Memory B cell (primary cell): ENCODE data around the gene PSMG3.

Experiments
- ATAC-seq: fragments of 150-1000 bp; cut with Tn5 transposase; 2 replicates; pipeline ENCODE4 v1.10.0; 2021; ENCODE audit warnings: low read depth, mild to moderate bottlenecking, moderate library complexity
- DNase-seq, 2 donors: peaks; one replicate each; pipeline ENCODE4 v3.0.0; 2022; ENCODE audit warnings: low spot score in 2 of 2
- H3K27ac Mint-ChIP-seq: one replicate; pipeline ENCODE4 v1.8.0; 2022; ENCODE audit warnings: mild to moderate bottlenecking, moderate library complexity, mixed read lengths
- H3K27me3 Mint-ChIP-seq: one replicate; pipeline ENCODE4 v1.8.0; 2022; ENCODE audit warnings: mixed read lengths
- H3K36me3 Mint-ChIP-seq: one replicate; pipeline ENCODE4 v1.8.0; 2022; ENCODE audit warnings: mild to moderate bottlenecking, mixed read lengths
- H3K4me1 Mint-ChIP-seq: one replicate; pipeline ENCODE4 v1.8.0; 2022; ENCODE audit warnings: mixed read lengths
- H3K4me3 Mint-ChIP-seq: one replicate; pipeline ENCODE4 v1.8.0; 2022; ENCODE audit warnings: mild to moderate bottlenecking, moderate library complexity, mixed read lengths
- H3K9me3 Mint-ChIP-seq: one replicate; pipeline ENCODE4 v1.8.0; 2022; ENCODE audit warnings: mixed read lengths

PSMG3 gene

GRCh38 chr7:1553512-1554210, 16.2 kb downstream of the PSMG3 start:
- peaks cover 7% of the 10 kb centered on the region for H3K4me1 Mint-ChIP-seq
- H3K9me3 Mint-ChIP-seq: no peaks in the 10 kb centered on the region
- no peak overlapping the region for H3K27ac Mint-ChIP-seq
- ATAC-seq: no peak
- DNase-seq: no peak
- no peaks in the 10 kb centered on the region for H3K36me3 Mint-ChIP-seq
- peaks cover 13% of the 10 kb centered on the region for H3K27me3 Mint-ChIP-seq
- H3K4me3 Mint-ChIP-seq: no peak overlapping the region

GRCh38 chr7:1552200-1552599, 17.6 kb downstream of the PSMG3 start:
- Mint-ChIP-seq H3K9me3 (no peaks in the 10 kb centered on the region), H3K4me1 (peaks cover 13% of the 10 kb centered on the region), H3K4me3 (no peak overlapping the region), H3K27ac (no peak overlapping the region), H3K36me3 (no peaks in the 10 kb centered on the region), H3K27me3 (peaks cover 16% of the 10 kb centered on the region)
- DNase-seq: no peak
- ATAC-seq: no peak

- ATAC-seq: no peak
These were observed 19.0 kb downstream of the PSMG3 start for GRCh38 chr7:1550846-1551155.

GRCh38 chr7:1550005-1550845, 19.6 kb downstream of the PSMG3 start:
- peaks cover 9% of the 10 kb centered on the region for H3K4me1 Mint-ChIP-seq
- no peak for ATAC-seq
- peaks cover 10% of the 10 kb centered on the region for H3K27me3 Mint-ChIP-seq

More at GRCh38 chr7:1550846-1551155, 19.0 kb downstream of the PSMG3 start:
- no peak overlapping the region for H3K27ac Mint-ChIP-seq
- peaks cover 9% of the 10 kb centered on the region for H3K4me1 Mint-ChIP-seq
- no peaks in the 10 kb centered on the region for H3K9me3 Mint-ChIP-seq
- no peaks in the 10 kb centered on the region for H3K36me3 Mint-ChIP-seq
- H3K27me3 Mint-ChIP-seq: peaks cover 11% of the 10 kb centered on the region
- H3K4me3 Mint-ChIP-seq: no peak overlapping the region
- no peak for DNase-seq

GRCh38 chr7:1549357-1550004, 20.4 kb downstream of the PSMG3 start:
- ATAC-seq (no peak), DNase-seq (no peak)

More at GRCh38 chr7:1550005-1550845, 19.6 kb downstream of the PSMG3 start:
- H3K36me3 Mint-ChIP-seq: no peaks in the 10 kb centered on the region
- H3K4me3 Mint-ChIP-seq: no peak overlapping the region
- no peak overlapping the region for H3K27ac Mint-ChIP-seq
- DNase-seq: no peak
- no peaks in the 10 kb centered on the region for H3K9me3 Mint-ChIP-seq

GRCh38 chr7:1548944-1549343, 20.9 kb downstream of the PSMG3 start:
- Mint-ChIP-seq H3K27me3 (peaks cover 8% of the 10 kb centered on the region), H3K4me1 (peaks cover 9% of the 10 kb centered on the region), H3K27ac (no peak overlapping the region), H3K4me3 (no peak overlapping the region), H3K36me3 (no peaks in the 10 kb centered on the region), H3K9me3 (no peaks in the 10 kb centered on the region)
- DNase-seq: no peak
- ATAC-seq: no peak

More at GRCh38 chr7:1549357-1550004, 20.4 kb downstream of the PSMG3 start:
- Mint-ChIP-seq H3K4me3 (no peak overlapping the region), H3K36me3 (no peaks in the 10 kb centered on the region), H3K27me3 (peaks cover 8% of the 10 kb centered on the region), H3K27ac (no peak overlapping the region), H3K4me1 (peaks cover 9% of the 10 kb centered on the region), H3K9me3 (no peaks in the 10 kb centered on the region)

GRCh38 chr7:1548438-1548831, 21.4 kb downstream of the PSMG3 start:
- H3K27me3 Mint-ChIP-seq: peaks cover 8% of the 10 kb centered on the region
- no peaks in the 10 kb centered on the region for H3K36me3 Mint-ChIP-seq
- H3K4me1 Mint-ChIP-seq: peaks cover 9% of the 10 kb centered on the region
- ATAC-seq: peak; percentile 51
- no peak for DNase-seq
- H3K9me3 Mint-ChIP-seq: no peaks in the 10 kb centered on the region
- no peak overlapping the region for H3K27ac Mint-ChIP-seq
- H3K4me3 Mint-ChIP-seq: peak overlapping the region; percentile 37

GRCh38 chr7:1547777-1548437, 21.9 kb downstream of the PSMG3 start:
- peak overlapping the region; percentile 37 for H3K4me3 Mint-ChIP-seq
- ATAC-seq (peak; percentile 14), DNase-seq (no peak)
- peaks cover 8% of the 10 kb centered on the region for H3K27me3 Mint-ChIP-seq
- H3K9me3 Mint-ChIP-seq: no peaks in the 10 kb centered on the region
- H3K36me3 Mint-ChIP-seq: no peaks in the 10 kb centered on the region
- no peak overlapping the region for H3K27ac Mint-ChIP-seq
- peaks cover 9% of the 10 kb centered on the region for H3K4me1 Mint-ChIP-seq

- Mint-ChIP-seq H3K4me3 (no peak overlapping the region), H3K4me1 (peaks cover 9% of the 10 kb centered on the region), H3K27ac (no peak overlapping the region), H3K9me3 (no peaks in the 10 kb centered on the region), H3K27me3 (peaks cover 8% of the 10 kb centered on the region), H3K36me3 (no peaks in the 10 kb centered on the region)
- no peak for DNase-seq
- no peak for ATAC-seq
These were observed 22.7 kb downstream of the PSMG3 start for GRCh38 chr7:1546909-1547776.

GRCh38 chr7:1546274-1546908, 23.4 kb downstream of the PSMG3 start:
- no peak overlapping the region for H3K4me3 Mint-ChIP-seq
- H3K36me3 Mint-ChIP-seq: no peaks in the 10 kb centered on the region
- no peak overlapping the region for H3K27ac Mint-ChIP-seq
- no peak for ATAC-seq
- no peak for DNase-seq
- no peaks in the 10 kb centered on the region for H3K9me3 Mint-ChIP-seq
- peaks cover 8% of the 10 kb centered on the region for H3K27me3 Mint-ChIP-seq
- H3K4me1 Mint-ChIP-seq: peaks cover 9% of the 10 kb centered on the region

- H3K27ac Mint-ChIP-seq: no peak overlapping the region
- ATAC-seq (no peak), DNase-seq (no peak)
- peaks cover 8% of the 10 kb centered on the region for H3K27me3 Mint-ChIP-seq
- peaks cover 9% of the 10 kb centered on the region for H3K4me1 Mint-ChIP-seq
- H3K4me3 Mint-ChIP-seq: no peak overlapping the region
- no peaks in the 10 kb centered on the region for H3K9me3 Mint-ChIP-seq
- H3K36me3 Mint-ChIP-seq: peaks cover 5% of the 10 kb centered on the region
These were observed 24.2 kb downstream of the PSMG3 start for GRCh38 chr7:1545417-1546246.

- ATAC-seq (no peak), DNase-seq (no peak)
- H3K9me3 Mint-ChIP-seq: no peaks in the 10 kb centered on the region
- H3K4me3 Mint-ChIP-seq: no peak overlapping the region
- H3K36me3 Mint-ChIP-seq: peaks cover 5% of the 10 kb centered on the region
- H3K27me3 Mint-ChIP-seq: peaks cover 8% of the 10 kb centered on the region
- peaks cover 9% of the 10 kb centered on the region for H3K4me1 Mint-ChIP-seq
- no peak overlapping the region for H3K27ac Mint-ChIP-seq
These were observed 24.9 kb downstream of the PSMG3 start for GRCh38 chr7:1544896-1545416.
